HG02588 (cell line): Measurements from ENCODE around the gene SCPEP1.
A peak's percentile ranks its signal among the peaks of the same experiment; 100 is the strongest.
"Not testable (repeated sequence)": the region's sequence is repeated elsewhere in the genome, so short reads cannot be mapped to it uniquely, and the experiment has no call there.

Experiments
- ATAC-seq: cut with Tn5 transposase; IDR thresholded peaks from one replicate; pipeline ENCODE4 v1.9.1; 2021; ENCODE audit warnings: mild to moderate bottlenecking, moderate library complexity; ENCODE audit not compliant: unreplicated experiment

Gene SCPEP1

DNA sequence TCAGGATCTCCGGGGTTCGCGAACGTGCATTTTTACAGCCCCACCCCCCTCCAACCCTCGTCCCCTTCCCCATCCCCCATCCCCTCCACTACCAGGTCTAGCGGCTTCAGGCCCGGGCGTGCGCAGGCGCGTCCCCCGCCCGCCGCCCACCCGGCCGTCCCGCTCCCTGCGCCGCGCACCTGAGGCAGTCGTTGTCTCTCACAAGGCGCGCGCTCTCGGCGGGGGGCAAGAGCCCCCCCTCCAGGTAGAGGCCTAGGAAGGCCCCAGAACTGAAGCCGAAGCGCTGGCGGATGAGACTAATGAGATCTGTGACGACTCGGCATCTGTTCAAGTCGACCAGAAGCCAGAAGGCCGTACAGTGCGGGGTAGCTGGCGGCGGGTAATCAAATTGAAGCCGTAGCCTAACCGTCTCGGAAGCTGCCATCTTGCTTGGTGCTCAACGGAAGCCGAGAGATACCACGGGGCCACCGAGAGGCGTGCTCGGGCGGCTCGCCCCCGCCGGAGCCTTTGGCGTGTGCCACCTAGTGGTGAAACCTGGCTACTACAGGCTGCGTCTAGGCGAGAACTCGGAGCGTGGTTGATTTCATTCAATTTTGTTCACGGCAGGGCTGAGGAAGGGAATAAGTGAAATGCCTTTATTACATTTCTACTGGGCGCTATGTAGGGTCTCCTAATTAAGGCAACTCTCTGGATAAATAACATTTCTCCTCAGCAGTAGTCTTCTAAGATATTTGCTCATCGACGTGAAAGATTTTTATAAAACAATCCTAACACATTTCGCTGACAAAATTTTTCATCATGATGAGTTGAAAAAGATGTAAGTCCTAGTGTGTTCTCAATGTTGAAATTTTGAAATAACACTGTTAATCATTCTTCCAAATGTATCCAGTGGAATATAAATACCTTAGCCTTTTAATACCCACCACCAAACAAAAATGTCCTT is 17.1 kb upstream of the SCPEP1 start, which contains the start of gene COIL:
Gene COIL (minus strand): TSS at position 455 of the 943 bp plus-strand sequence. CDS start 31 bp downstream, at position 424.
- ATAC-seq, result peak; percentile 97

DNA sequence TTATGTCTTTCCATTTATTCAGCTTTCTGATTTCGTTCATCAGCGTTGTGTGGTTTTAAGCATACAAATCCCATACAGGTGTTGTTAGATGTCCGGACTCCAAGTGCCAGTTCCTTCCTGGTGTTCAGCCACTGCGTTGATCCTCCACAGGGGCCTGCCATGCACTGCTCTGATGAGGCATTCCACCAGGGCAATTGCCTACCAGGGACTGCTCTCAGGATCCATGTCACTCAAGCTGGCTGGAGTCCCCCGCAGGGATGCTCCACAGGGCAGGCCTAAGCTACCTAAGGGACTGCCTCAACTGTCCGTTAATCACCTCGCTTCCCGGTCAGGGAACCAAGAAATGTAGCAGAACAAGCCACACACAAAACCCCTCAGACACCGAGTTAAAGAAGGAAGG is 12.7 kb upstream of the SCPEP1 start:
- ATAC-seq, result not testable (repeated sequence)

DNA sequence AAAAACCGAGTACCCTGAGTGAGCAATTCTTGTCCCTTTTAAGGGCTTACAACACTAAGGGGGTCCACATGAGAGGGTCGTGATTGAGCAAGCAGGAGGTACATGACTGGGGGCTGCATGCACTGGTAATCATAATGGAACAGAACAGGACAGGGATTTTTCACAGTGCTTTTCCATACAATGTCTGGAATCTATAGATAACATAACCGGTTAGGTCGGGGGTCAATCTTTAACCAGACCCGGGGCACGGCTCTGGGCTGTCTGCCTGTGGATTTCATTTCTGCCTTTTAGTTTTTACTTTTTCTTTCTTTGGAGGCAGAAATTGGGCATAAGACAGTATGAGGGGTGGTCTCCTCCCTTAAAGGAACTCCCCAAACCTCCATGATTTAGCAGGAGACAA is 12.2 kb upstream of the SCPEP1 start:
- not testable (repeated sequence) for ATAC-seq

DNA sequence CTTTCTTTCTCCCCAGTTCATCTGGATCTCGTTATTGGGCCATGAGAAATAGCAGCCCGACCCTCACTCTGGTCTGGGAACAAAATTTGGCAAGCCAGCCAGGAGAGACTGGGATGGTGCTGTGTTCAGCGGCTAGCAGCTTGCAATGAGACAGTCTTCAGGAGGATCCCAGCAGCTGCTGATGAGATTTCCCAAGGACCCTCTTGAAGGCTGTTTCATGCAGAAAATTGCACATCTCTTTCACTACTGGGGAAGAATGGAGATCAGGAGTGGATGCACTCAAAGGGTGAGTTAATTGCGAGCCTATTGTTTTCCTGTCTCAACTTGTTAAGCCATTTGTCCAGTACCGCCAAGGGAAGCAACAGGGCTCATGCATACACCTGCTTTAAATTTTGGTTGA is 11.6 kb upstream of the SCPEP1 start:
- ATAC-seq, result no peak

DNA sequence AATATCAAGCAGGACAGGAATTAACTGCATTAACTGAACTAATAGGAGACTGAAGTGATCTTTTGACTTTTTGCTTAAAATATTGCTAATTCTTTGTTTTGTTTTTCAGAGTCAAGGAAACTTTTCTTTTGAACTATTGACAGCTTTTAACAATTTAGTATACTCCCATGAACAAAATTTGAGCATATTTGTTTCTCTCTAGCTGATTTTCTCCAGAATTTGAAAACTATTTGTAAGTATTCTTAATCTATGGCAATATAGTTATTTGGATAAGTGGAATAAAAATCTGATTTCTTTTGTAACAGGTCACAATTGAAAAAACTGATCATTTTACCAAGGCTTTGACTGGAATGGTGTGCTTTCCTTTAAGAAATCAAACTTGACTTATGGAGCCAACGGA is 7.0 kb upstream of the SCPEP1 start:
- no peak for ATAC-seq

DNA sequence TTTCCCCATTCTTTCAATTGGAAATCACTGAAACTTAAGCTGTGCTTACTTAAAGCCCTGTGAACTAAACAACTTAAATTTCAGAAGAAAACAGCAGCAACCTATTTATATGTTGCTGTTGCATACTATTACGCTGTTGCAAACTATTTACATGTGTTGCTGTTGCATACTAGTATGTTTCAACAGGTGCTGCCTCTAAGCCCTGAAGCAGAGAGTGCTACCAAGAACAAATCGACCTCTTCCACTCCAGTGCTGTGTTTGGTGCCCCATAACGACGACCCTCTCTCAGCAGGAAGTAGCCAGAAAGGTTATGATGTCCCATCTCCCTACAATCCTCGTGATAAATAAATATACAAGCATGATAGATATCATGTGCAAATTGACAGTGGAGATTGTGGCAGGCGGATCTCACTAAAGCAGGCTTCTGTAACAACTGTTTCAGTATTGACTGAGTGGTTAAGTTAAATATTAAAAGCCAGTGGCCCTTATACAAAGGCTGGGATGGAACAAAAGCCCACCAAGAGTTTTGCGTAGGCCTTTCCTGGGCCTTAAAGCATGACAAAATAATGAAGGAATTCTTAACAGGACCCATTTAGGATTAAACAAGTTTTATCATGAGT is 5.7 kb upstream of the SCPEP1 start:
- no peak for ATAC-seq

DNA sequence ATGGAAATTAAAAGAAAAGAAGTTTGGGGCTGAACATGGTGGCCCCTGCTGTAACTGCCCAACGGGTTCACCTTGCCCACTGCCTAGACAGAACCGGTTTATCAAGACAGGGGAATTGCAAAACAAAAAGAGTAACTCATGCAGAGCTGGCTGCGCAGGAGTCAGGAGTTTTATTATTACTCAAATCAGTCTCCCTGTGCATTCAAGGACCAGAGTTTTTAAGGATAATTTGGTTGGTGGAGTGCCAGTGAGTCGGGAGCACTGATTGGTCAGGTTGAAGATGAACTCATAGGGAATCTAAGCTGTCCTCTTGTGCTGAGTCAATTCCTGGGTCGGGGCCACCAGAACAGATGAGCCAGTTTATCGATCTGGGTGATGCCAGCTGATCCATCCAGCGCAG is 4.4 kb upstream of the SCPEP1 start:
- no peak for ATAC-seq

DNA sequence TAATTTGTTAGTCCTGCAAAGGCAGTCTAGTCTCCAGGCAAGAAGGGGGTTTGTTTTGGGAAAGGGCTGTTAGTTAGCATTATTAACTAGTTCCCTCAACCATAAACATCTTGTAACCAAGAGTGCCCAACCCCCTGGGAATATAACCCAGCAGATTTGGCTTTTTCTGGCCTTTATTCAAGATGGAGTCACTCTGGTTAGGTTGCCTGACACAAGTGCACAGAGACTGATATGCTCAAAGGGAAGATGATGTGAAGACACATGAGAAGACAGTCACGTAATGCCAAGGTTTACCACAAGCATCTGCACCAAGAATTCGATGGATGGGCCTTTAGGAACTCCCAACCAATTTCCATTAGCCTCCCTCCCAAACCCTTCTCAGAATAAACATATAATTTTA is 3.9 kb upstream of the SCPEP1 start:
- no peak for ATAC-seq

DNA sequence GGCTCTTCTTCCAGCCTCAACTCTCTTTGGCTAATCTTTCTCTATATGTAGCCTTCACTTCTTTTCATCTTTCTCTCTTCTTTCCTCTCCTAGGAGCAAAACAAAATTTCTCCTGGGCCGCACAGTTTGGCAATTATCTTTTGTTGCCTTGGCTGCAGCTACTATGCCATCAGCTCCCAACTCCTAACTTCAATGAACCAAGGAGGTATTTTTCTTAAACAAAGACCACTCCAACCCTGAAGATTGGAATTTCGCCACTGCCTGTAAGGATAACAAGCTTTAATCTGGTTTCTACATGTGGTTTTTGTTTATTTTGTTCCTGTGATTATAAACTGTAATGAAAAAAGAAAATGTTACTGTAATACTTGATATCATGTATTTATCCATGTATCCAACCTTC is 2.3 kb upstream of the SCPEP1 start:
- ATAC-seq, result no peak

DNA sequence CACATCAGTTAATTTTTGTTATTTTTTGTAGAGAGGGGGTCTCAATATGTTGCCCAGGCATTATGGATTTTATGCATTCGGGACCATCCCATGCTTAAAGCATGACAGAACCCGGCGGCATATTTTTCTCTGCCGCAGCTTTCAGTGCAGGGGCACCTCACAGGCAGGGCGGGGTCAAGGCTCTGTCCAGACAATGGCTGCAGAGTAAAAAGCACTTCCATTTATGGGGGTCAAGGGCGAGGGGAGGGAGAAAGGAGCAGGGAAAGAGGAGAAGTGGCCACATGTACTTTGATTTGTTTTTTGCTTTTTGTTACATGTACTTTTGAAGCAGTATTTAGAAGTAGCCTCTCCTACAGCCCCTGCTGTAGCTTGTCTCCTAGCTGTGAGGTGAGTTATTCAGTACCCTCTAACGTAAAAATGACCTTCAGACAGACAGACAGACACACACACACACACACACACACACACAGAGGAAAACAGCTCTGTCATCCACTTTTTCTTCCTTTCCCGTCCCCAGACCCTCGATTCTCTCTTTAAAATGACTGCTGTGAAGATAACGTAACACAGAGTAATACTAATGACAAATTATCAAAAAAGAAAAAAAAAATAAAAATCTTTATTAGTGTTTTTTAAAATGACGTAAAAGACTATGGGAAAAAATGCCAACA is 856 bp upstream of the SCPEP1 start:
- ATAC-seq, result no peak

DNA sequence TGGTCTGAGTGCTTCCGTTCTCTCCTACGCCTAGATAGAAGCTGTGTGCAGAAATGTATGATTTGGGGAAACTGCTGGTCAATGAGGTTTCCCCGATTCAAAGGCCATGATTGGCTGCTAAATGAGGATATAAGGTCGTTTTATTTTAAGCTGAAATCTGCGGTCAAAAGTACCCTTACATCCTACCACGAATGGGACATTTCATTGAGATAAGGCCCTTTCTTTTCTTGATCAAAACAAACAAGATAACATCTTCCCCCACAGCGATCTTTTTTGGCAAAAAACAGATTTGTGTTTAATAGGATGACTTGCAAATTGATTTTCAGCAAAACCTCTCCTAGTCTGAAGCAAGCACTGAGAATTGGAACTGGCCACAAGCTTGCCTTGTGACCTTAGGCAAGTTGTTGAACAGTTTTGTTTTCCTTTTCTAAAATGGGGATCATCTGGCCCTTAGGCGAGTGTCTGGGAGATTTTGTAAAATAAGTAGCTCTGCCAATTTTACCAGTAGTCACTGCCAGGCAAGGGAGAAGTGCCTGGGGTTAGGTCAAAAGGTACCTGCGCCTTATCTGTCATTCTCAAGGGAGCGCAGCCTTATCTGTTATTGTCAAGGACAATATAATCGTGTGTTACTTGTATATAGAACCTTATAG is 635 bp downstream of the SCPEP1 start:
- ATAC-seq, result no peak

DNA sequence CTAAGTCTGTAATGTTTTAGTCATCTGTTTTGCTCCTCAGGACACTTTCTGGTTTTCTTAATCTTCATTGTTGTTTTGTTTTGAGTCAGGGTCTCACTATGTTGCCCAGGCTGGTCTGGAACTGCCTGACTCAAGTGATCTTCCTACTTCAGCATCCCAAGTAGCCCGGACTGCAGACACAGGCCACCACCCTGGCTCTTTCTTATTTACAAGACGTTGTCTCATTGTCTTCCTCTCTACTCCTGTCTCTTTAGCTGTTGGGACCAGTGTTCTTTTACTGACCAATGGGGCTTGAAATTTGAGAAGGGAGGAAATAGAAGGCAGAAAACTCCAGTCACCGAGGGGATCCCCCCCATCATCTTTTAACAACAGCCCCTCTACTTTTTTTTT is 1.2 kb downstream of the SCPEP1 start:
- no peak for ATAC-seq

DNA sequence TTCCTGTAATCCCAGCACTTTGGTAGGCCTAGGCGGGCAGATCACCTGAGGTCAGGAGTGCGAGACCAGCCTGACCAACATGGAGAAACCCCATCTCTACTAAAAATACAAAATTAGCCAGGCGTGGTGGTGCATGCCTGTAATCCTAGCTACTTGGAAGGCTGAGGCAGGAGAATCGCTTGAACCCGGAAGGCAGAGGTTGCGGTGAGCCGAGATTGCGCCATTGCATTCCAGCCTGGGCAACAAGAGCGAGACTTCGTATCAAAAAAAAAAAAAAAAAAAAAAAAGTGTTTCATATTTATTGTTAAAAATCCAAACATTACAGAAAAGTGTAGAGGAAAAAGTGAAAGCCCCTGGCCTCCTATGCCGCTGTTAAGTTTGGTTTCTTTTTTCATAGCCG is 2.6 kb downstream of the SCPEP1 start:
- not testable (repeated sequence) for ATAC-seq

DNA sequence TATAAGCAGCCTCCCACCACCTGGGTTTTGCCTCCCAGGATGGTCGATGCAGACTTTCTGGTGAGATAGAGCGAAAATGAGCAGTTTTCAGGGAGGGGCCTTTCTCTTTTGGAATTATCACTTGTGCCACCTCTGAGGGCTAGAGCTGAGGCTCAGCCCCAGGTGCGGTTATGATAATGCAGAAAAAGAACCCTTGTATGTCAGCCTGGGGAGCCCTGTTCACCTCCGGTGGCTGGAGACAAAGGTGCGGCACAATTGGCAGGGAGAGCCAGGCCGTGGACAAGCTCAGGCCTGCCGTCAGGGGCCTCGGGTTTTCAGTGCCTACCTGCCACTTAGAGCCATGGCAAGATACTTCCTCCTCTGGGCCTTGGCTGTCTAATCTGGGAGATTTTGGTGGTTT is 4.4 kb downstream of the SCPEP1 start:
- no peak for ATAC-seq

DNA sequence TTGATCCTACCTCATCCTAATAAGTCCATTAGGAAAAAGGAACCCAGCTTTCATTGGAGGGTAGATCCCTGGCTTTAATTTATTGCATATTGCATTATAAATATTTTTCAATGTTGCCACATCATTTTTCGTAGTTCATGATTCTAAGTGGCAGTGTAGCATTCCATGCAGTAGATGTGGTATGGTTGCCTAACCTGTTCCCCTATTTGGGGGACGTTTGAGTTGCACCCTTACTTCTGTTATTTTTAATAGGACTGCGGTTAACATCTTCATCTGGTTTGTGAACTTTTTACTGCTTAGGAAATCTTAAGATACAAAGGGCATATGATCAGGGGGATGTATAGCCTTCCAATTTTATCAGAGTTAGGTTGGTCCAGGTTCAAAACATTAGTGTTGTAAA is 5.4 kb downstream of the SCPEP1 start:
- no peak for ATAC-seq

DNA sequence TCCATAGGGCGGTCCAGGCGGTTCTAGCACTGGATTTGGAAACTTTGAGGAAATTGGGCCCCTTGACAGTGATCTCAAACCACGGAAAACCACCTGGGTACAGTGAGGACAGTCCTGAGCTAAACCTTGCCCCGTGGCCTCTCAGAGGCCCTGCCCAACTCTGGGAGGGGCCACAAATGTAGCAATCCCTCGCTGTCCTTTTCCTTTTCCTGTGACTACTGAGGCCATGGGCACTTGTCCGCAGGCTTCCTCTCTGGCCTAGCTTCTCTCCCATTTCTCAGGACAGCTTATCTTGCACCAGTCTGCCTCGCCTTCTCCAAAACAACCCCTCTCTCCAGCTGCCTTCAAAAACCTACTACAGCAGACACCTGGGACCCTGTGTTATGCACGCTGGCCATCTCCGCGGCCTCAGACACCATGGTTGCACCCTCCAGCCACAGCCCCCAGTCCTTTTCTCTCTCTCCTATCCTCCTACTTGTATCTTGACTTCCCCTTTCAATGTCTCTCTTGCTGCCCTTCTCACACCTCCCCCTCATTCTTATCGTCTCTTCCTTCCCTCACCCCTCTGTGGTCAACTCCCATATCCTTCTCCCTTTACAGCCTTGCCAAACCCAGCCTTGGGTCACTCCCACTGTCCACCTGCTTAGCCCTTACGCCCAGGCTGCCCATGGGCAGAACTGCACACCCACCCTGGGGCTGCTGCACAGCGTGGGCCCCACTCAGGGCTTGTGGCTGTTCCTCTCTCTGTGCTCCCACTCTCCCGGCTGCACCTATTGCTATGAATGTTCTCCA is 7.6 kb downstream of the SCPEP1 start:
- ATAC-seq, result no peak

DNA sequence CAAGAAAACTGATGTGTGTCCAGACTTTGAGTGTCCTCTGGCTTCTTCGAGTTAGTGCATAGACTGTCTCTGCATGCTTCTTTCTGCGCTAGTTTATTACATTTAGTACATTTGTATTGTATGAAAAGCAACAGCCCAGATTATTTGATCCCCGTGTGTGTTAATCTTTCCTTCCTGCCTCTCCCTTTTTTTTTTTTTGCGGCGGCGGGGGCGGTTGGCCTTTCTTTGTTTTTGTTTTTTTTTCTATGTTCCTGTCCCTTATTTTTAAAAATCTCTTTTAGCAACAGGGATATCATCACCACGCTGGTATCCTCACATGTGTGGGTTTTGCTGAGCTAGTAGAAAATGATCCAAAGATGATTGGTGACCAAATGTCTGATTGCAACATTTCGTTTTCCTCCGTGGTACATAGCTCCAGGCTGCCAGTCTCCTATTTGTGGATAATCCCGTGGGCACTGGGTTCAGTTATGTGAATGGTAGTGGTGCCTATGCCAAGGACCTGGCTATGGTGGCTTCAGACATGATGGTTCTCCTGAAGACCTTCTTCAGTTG is 9.4 kb downstream of the SCPEP1 start:
- no peak for ATAC-seq

DNA sequence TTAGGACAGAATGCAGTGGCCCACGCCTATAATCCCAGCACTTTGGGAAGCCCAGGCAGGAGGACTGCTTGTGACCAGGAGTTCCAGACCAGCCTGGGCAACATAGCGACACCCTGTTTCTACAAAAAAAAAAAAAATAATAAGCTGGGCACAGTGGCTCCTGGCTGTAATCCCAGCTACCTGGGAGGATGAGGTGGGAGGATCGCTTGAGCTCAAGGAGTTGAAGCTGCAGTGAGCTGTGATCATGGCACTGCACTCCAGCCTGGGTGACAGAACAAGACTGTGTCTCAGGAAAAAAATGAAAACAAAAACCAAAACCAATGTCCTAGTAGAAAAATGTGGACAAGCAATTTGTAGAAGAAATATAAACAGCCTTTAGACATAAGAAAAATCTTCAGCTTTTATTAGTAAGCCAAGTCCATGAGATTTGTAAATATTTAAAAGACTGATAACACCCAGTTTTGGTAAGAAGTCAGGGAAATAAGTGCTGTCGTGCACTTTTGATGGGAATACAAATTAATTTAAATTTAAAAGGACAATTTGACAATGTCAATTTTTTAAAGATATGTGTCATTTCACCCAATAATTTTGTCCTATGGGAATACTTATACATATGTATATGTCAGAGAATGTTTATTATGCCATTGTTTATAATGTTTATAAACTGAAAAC is 11.1 kb downstream of the SCPEP1 start:
- ATAC-seq, result no peak

DNA sequence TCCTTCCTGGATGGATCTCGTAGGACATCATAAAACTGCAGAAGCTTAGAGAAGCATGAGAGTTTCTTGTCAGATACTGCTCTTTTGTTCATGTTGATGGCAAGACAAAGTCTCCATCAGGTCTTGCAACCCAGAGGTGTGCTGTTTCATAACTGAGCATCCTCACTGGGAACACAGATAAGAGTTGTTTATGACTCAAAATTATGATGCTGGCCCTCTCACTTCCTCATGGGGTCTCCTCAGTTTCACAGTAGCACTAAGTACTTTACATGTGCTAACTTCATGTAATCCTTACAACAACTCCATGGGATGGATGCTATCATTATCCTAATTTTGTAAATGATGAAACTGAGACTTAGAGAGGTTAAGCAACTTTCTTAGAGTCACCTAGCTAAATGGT is 14.4 kb downstream of the SCPEP1 start:
- no peak for ATAC-seq
